Measurements from ENCODE around the gene E2F6.
"Not testable (repeated sequence)": the region's sequence is repeated elsewhere in the genome, so short reads cannot be mapped to it uniquely, and the experiment has no call there.

Gene E2F6

DNA sequence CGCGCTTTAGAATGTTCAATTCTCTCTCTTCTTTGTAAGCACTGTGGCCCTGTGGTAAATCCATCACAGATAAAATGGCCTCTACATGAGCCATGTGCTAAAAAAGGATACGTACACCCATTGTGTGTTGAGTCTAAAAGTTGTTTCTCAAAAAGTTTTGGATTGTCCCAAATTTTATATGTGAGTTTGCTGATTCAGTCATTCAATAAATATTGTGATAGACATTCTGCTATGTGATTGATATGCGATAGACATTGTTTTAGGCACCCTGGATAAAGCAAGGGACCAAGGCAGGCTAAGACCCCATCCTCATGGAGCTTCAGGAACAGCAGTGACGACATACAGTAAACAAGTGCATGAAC, 53.5 kb downstream of the E2F6 start:
- DNase-seq (ENCODE audit: low read depth) = no peak

DNA sequence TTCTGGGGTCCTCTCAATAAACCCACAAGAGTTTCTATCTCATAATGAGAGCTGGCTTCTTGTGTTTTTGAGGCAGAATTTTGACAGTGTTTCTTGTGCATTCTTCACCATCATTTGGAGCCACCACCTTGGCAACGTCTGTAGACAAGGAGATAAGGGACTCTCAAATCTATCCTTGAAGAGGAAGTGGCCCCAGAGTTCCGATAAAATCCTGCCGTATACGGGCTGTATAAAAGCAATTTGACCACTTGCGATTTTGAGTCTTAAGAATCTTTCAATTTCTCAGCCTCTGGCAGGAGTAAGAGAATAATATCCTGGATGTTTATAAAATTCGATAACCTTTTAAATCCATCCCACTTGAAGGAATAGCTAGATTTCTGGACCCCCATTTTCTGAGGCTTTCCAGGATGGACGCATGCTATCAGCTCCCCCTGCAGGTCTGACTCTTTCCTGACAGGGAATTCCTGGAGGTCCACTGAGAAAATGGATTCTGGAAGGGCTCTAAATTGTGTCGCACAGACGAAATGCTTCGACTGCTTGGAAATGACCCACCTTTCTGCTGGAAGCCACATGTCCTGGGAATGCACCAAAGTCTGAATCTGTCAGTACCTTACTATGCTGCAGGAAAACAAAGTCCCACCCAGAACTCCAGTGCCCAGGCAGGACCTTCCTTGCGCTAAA, 54.1 kb downstream of the E2F6 start:
- DNase-seq (ENCODE audit: low read depth) = no peak

DNA sequence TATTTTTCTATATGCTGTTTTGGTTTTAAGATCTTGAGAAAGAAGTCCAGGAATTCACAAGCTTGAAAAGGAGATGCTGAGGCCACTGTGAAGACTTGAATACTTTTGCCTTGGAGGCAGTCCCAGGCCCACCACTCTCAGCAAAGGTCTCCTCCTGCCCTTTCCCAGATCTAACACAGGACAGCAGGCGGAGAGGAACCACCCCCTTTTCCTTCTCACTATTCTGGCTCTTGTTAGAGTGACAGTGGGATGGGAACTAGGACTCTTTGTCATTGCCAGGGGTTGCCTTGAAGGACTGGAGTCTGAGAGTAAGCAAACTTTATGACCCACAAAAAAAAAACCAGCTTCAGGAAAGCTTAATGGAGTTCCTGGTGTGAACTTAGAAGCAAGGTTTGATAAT, 54.7 kb downstream of the E2F6 start:
- no peak for DNase-seq (ENCODE audit: low read depth)

DNA sequence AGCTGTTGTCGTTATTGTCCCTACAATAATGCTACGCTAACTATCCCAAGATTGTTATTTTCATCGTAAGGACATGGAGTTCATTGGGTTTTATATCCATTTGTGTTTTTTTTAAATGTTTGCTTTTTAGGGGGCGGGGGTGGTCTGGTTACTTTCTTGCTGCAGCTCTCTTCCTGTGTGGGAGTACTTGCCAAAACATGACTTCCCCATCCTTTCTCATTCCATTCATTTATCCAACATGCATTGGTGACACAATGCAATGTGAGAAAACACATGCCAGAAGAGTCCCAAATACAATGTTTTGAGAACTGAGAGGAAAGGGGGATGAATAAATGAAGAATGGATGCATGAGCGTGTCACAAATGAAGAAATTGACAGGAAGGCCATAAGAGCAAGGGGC, 55.9 kb downstream of the E2F6 start:
- no peak for DNase-seq (ENCODE audit: low read depth)

DNA sequence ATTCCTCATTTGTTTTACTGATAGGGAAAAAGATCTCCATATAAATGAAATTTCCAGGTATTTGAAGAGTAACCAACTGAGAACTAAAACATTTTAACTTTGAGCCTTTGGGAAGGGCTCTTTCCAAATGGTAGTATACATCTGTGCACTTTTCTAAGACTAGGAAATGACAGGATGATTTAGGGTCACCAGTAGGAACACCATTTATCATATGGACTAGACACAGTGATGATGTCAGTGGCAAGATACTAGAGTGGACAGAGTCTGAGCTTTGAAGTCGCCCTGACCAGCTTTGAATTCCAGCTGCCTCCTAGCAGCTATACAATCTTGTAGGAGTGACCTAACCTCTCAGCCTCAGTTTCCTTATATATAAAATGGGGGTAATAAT, 56.4 kb downstream of the E2F6 start:
- DNase-seq (ENCODE audit: low read depth) = no peak

DNA sequence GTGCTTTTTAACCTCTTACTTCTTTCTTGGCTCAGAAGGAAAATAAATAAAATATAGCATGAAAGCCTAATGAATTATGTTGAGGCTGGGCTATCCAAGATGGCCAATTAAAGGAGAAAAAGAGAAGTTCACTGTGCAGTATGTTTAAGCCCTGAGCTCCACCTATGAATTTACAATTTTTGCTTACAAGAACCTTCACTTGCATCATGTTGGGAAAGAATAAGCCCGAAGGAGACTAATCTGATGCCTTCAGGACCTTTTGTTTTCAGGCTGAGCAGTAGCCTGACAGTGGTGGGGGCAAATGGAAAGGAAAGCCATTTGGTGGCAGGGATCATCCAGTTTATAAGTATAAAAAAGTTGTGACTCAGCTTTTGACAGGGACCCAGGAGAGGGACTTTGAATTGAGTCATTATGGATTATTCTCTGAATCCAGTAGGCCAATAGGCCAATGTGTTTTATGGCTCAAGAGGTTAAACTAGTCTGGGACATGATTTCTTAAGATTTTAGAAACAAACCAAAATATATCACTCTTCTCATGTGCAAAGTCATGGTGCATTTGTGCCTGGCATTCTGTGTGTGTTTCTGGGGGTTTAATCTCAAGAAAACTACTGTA, 56.9 kb downstream of the E2F6 start:
- DNase-seq (ENCODE audit: low read depth) = no peak

DNA sequence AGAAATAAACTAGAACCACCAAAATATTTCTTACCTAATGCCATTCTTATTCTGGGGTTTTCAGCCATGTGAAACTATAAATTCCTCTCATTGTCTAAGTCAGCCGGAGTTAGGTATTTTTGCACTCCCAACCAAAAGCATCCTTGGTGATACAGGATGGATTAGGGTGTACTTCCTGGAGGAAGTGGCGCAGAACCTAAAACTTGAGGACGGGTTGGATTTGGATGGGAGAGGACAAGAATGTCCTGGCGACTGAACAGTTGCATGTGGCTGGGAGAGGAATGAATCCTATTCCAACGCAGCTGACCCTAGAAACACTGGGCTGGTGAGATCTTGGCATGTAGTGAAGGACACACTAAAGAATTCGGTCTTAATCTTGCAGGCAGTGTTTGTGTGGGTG, 58.5 kb downstream of the E2F6 start:
- DNase-seq (ENCODE audit: low read depth) = no peak

DNA sequence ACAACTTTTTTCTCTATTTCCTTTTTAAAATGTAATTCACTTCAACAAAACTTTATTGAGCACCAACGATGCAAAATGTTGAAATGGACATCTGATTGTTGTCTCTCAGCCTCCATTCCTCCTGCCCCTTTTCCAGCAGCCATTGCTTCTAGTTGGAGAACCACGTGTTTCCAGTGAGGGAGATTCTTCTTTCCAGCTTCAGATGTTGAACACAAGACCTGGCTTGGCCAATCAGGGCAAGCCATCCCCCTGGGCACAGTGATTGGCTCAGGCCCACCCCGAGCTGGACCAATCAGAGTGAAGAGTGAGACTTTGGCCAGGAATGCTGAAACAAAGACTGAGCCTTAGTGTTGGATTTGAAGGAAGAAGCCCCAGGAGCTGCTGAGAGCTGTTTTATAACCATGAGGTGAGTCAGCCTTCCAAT, 59.0 kb downstream of the E2F6 start:
- DNase-seq (ENCODE audit: low read depth) = no peak

DNA sequence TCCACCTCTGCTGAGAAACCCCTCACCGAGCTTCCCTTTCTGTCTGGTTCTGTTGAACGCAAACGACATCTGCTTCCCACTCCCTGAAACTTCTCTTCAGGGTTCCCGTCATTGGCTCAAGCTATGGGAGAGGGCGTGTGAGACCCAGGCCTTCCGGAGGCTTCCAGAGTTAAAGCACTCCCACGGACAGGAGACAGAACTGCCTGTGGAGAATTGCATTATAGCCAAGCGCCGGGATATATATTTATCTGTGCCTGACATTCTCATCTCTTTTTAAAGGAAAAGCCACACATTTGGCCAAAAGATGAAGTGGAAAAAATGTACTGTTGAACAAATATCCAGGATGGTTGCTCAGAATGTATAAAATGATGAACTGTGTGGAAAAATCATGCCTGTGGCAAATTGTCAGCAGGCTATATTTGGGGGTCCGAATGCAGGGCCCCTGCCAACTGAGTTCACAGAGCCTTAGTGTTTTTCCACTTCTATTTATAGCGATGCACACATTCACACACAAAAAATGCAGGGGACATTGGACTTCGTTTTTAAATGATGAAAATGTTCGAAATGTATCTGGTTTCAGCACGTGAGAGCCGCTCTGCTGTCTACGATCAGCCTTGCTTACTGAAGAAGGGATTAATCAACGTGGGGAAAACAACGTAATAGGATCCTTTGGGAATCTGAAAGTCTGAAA, 59.5 kb downstream of the E2F6 start:
- no peak for DNase-seq (ENCODE audit: low read depth)

DNA sequence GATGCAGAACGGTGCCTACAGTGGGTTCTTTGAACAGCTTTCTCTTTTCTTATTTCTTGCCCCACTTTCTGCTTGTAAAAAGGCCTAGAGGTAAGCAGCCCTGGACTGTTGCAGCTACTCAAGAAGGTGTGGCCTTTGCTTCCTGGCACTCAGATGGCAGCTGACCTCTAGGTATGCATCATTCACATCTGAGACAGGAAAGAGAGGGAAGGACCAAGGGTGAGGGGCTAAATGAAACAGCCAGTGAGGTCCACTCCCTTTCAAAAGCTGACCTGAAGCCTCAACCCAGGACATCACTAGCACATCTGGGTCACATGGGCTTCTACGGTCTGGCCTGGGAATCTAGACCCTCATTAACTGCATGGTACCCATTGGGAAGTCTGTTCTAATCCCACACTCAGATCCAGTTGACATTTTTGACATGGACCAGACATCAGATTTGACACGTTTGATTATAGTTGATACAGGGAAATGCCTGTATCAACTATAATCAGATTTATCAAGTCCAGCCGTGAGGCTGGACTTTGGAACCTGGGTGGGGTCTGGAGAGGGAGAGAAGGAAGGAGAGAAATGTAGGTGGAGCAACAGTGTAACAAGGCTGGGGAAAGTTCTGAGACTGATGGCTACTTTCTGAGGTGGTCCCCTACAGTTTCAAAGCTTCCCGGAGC, 60.2 kb downstream of the E2F6 start:
- DNase-seq (ENCODE audit: low read depth) = no peak

DNA sequence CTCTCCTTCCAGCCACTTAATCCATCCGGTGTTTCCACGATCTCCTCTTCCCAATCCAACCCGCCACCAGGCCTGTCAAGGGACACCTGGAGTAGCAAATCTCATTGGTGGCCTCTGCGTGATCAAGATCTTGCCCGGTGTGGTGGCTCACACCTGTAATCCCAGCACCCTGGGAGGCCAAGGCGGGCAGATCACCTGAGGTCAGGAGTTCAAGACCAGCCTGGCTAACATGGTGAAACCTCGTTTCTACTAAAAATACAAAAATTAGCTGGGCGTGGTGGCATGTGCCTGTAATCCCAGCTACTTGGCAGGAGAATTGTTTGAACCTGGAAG, 60.9 kb downstream of the E2F6 start:
- DNase-seq (ENCODE audit: low read depth) = not testable (repeated sequence)

DNA sequence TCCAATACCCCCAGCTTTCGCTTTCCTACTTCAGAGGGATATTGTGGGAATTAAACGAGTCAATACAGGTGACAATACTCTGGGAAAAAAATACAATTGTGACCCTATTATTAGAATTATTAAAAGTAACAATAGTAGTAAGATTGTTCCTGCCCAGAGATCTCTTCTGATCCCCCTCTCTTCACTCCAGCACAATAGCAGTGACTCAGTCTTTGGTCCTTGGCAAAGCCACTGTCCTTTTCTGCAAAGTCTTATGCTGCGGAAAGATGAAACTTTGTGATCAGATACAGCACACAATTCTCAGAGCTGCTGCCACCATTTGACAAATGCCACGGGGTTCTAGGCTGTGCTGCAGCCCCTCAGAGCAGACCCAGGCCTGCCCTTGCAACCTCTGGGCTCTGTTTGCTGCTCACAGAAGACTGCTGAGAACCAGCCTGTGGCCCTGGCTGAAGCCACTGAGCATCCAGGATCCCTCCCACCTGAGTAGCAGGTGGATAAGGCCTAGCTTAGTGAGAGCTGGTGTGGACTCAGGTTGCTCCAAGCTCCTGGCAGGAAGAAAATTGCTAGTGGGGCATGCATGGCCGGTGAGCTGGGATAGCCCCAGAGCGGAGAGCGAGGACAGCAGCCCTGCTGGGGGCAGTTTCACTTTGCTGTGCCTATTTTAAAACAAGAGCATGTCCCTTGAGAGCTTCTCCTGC, 61.4 kb downstream of the E2F6 start:
- no peak for DNase-seq (ENCODE audit: low read depth)

DNA sequence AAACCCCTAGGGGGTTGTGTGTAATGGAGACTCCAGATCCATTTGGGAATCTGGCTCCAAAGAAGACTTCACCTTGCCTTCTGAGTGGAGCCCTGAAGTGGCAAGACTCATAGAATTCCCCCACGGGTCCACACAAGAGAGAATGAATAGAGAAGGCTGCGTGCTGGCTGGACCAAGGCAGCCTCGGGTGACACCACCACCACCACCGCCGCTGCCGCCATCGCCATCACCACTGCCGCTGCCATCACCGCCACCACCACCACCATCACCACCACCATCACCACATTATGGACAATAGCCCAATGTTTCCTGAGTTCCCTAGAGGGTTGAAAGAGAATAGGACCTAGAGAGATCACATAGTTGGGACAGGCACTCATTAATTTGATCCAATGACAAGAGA, 63.5 kb downstream of the E2F6 start:
- DNase-seq (ENCODE audit: low read depth) = no peak

DNA sequence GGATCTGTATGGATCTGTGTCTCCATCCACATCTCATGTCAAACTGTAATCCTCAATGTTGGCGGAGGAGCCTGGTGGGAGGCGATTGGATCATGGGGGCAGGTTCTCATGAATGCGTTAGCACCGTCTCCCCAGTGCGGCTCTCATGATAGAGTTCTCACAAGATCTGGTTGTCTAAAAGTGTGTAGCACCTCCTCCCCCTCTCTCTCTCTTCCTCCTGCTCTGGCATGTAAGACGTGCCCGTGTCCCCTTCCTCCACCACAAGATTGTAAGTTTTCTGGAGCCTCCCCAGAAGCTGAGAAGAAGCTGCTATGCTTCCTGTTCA, 66.6 kb downstream of the E2F6 start:
- no peak for DNase-seq (ENCODE audit: low read depth)

DNA sequence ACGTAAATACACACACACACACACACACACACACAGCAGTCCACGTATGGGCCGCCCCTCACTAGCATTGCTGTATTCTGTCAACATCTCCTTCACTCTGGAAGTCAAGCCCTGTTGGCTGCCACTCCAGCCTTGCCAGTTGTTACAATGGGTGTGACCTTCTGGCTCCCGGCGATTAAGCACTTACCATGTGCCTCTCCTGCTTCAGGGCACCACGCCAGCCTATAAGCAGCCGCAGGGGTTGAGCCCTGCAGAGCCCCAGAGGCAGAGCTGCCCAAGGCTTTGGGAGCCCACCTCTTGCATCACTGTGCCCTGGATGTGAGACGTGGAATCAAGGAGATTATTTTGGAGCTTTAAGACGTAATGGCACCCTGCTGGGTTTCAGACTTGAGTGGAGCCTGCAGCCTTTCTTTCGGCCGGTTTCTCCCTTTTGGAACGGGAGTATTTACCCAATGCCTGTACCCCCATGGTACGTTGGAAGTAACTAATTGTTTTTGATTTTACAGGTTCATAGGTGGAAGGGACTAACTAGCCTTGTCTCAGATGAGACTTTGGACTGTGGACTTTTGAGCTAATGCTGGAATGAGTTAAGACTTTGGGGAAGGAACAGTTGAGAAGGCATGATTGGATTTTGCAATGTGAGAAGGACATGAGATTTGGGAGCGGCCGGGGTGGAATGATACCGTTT, 67.1 kb downstream of the E2F6 start:
- DNase-seq (ENCODE audit: low read depth) = no peak

DNA sequence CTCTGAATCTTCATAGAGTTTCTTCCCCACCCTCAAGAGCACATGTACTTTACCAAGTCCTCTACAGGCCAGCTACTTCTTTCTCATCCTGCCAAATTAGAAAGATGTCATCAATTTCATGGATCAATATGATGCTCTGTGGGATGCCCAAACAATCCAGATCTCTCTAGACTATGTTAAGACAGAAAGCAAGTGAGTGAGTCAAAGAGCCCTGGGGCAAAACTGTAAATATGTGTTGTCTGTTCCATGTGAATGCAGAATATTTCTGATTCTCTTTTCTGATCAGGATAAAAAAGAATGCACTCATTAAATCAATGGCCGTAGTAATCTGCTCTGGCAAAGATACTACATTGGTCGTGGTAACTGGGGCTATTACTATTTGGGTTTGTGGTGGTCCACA, 68.4 kb downstream of the E2F6 start:
- DNase-seq (ENCODE audit: low read depth) = no peak

DNA sequence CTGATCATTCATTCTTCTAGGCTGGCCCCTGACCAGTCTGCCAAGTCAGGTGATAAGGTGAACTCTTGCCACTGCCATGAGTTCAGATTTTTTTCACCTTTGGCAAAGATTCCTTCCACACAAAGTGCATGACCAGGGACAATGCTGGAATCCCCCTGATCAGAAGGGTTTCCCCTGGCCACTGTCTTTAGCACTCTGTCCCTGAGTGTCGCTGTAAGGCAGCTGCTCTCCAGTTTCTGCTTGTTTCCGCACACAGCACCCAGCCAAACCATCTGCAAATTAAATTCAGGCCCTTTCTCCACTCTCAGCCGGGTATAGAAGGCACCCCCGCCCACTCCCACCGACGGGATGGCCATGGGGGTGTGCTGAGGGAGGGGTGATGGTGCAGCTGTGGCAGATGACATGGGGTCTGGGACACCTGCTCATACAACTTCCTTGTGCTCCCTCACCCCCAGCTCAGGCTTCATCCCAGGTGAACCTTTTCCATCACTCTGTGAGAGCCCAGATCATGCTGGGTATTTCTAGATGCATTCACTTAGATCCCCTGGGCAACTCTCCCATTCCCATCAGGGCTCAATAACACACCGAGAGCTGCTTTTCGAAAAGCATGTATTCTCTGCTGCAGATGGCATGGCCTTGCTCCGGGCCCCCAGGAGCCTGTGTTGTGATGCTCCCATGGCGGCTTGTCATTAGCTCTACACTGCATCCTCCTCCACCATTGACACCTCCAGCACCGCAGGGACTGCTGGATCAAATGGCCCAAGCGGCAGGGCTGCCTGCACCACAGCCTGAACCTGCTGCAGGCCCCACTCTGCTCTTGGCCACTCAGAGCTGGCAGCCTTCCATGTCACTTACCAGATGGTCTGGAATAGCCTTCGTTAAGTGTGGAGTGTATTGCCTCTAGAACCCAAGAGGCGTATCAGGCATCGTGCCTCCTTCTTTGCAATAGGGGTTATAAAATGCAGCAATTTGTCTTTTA, 69.2 kb downstream of the E2F6 start:
- no peak for DNase-seq (ENCODE audit: low read depth)

DNA sequence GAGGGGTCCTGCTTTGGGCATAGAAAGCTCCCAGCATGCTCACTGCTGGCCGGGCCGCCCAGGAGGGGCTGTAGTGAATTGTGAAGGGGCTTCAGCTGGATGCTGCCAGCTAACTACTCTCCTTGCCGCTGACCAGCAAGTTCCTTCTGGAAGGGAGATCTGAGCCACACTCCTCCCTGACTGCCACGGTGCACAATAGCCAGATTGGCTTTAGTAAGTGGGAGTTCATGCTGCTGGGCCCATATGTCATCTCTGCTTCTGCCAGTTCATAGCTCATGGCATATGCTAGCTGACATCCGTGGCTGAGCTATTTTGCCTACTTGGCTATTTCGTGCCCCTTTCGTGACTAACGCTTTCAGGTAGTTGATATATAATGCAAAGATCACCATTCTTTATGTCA, 69.9 kb downstream of the E2F6 start:
- DNase-seq (ENCODE audit: low read depth) = no peak

DNA sequence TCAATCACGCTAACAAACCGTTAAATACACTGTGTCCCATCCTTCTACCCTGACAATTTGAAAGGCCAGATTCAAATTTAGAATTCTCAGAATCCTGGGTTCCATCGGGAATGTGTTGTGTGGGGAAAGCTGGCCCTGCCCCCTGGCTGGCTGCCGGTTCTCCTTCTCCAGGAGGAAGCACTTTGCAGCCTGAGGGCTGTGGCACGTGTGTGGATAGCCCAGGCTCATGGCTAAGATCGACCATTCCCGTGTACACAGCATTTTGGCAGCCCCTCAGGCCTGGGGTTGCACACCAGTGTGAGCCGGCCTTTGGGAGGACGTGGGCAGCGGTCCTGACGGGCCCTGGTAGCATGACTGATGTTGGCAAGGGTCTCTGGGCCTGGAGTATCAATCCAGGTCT, 70.6 kb downstream of the E2F6 start:
- DNase-seq (ENCODE audit: low read depth) = no peak

Data from stimulated activated CD8-positive, alpha-beta memory T cell treated with anti-CD3 and anti-CD28 coated beads, Interleukin-4, amount 100 ng/mL, for 24 hours (primary cell).